ENCODE results near the gene ALDH16A1. TPM values are rescaled to one million over a fixed set of nuclear protein-coding genes. Genes with fewer than 3 reads are reported as not detected.

The ALDH16A1 gene
- 10 to 100 TPM; 36.6 to 37.5 TPM for total RNA-seq

GRCh38 chr19:49453013-49453756, at the start of gene ALDH16A1:
ALDH16A1 (plus strand) TSS chr19:49453225; CDS start chr19:49453332, 107 bp downstream.
- H3K36me3 Mint-ChIP-seq (ENCODE audit: low read depth) = peaks cover 39% of the 10 kb centered on the region
- no peaks in the 10 kb centered on the region for H3K9me3 Mint-ChIP-seq (ENCODE audit: insufficient read depth)
- DNase-seq (peak; percentile 99), ATAC-seq (peak; percentile 92)
- peaks cover 50% of the 10 kb centered on the region for H3K4me1 Mint-ChIP-seq (ENCODE audit: low read depth)
- H3K4me3 Mint-ChIP-seq = peak within 1 kb of the TSS; percentile 93
- peak within 1 kb of the TSS; percentile 100 for H3K27ac Mint-ChIP-seq
- ChIA-PET CTCF (interaction anchor here (0.6 to 8.6 kb wide), 8 partner anchors 9 to 460 kb away, joined by 3 to 114 read pairs (median 4); partner anchors contain the start of genes FLT3LG and RUVBL2), POLR2A (interaction anchor here (0.9 to 5.0 kb wide), 9 partner anchors 11 to 125 kb away, joined by 3 to 62 read pairs (median 5); partner anchors contain the start of genes FLT3LG and RPL13A)
- no peaks in the 10 kb centered on the region for H3K27me3 Mint-ChIP-seq (ENCODE audit: low read depth)

- Mint-ChIP-seq H3K36me3 (ENCODE audit: low read depth) (no peaks in the 10 kb centered on the region), H3K27me3 (ENCODE audit: low read depth) (peaks cover under 1% of the 10 kb centered on the region), H3K4me3 (no peak overlapping the region), H3K27ac (no peak overlapping the region), H3K4me1 (ENCODE audit: low read depth) (peaks cover 30% of the 10 kb centered on the region), H3K9me3 (ENCODE audit: insufficient read depth) (no peaks in the 10 kb centered on the region)
- DNase-seq (no peak), ATAC-seq (no peak)
- POLR2A ChIA-PET = no interaction called here
- CTCF ChIA-PET = interaction anchor here (1.0 to 2.2 kb wide), 3 partner anchors 12 to 67 kb away, joined by 3 to 10 read pairs (median 6); no protein-coding TSS in a partner anchor
Measured at GRCh38 chr19:49403404-49404187, 49.4 kb upstream of the ALDH16A1 start.

GRCh38 chr19:49407079-49407478, 45.9 kb upstream of the ALDH16A1 start:
- no peaks in the 10 kb centered on the region for H3K27me3 Mint-ChIP-seq (ENCODE audit: low read depth)
- CTCF ChIA-PET = interaction anchor here (1.2 to 8.6 kb wide), 3 partner anchors 14 to 18 kb away, joined by 4 to 52 read pairs (median 4); partner anchors contain the start of gene GFY
- H3K36me3 Mint-ChIP-seq (ENCODE audit: low read depth) = no peaks in the 10 kb centered on the region
- peaks cover 59% of the 10 kb centered on the region for H3K4me1 Mint-ChIP-seq (ENCODE audit: low read depth)
- ATAC-seq (no peak), DNase-seq (no peak)
- no peak overlapping the region for H3K27ac Mint-ChIP-seq
- H3K4me3 Mint-ChIP-seq = no peak overlapping the region
- POLR2A ChIA-PET = no interaction called here
- H3K9me3 Mint-ChIP-seq (ENCODE audit: insufficient read depth) = no peaks in the 10 kb centered on the region

- H3K4me3 Mint-ChIP-seq = no peak overlapping the region
- H3K27me3 Mint-ChIP-seq (ENCODE audit: low read depth) = peaks cover 3% of the 10 kb centered on the region
- no peak for DNase-seq
- POLR2A ChIA-PET = no interaction called here
- H3K36me3 Mint-ChIP-seq (ENCODE audit: low read depth) = no peaks in the 10 kb centered on the region
- peaks cover 63% of the 10 kb centered on the region for H3K4me1 Mint-ChIP-seq (ENCODE audit: low read depth)
- no peak for ATAC-seq
- H3K27ac Mint-ChIP-seq = peak overlapping the region; percentile 1
- CTCF ChIA-PET = interaction anchor here (8.6 kb wide), 1 partner anchor 16 kb away, joined by 52 read pairs; no protein-coding TSS in a partner anchor
- no peaks in the 10 kb centered on the region for H3K9me3 Mint-ChIP-seq (ENCODE audit: insufficient read depth)
Measured at GRCh38 chr19:49407482-49408015, 45.5 kb upstream of the ALDH16A1 start.

- Mint-ChIP-seq H3K4me3 (peak overlapping the region; percentile 30), H3K27ac (peak overlapping the region; percentile 84), H3K4me1 (ENCODE audit: low read depth) (peaks cover 58% of the 10 kb centered on the region), H3K27me3 (ENCODE audit: low read depth) (peaks cover 3% of the 10 kb centered on the region), H3K36me3 (ENCODE audit: low read depth) (no peaks in the 10 kb centered on the region), H3K9me3 (ENCODE audit: insufficient read depth) (no peaks in the 10 kb centered on the region)
- ChIA-PET CTCF (interaction anchor here (1.0 to 8.6 kb wide), 6 partner anchors 13 to 210 kb away, joined by 3 to 52 read pairs (median 5); partner anchors contain the start of gene GFY), POLR2A (interaction anchor here (0.6 to 1.4 kb wide), 7 partner anchors 15 to 1316 kb away, joined by 3 to 5 read pairs (median 3); partner anchors contain the start of gene ALDH16A1)
- ATAC-seq (no peak), DNase-seq (no peak)
Measured at GRCh38 chr19:49408816-49409440, 44.1 kb upstream of the ALDH16A1 start.

GRCh38 chr19:49409441-49410029, 43.5 kb upstream of the ALDH16A1 start:
- CTCF ChIA-PET = interaction anchor here (0.7 to 8.6 kb wide), 7 partner anchors 13 to 211 kb away, joined by 3 to 52 read pairs (median 4); partner anchors contain the start of gene GFY
- POLR2A ChIA-PET = interaction anchor here (0.6 to 1.4 kb wide), 8 partner anchors 12 to 1315 kb away, joined by 3 to 5 read pairs (median 3); partner anchors contain the start of gene ALDH16A1
- DNase-seq = peak; percentile 61

GRCh38 chr19:49411681-49412326, 41.2 kb upstream of the ALDH16A1 start:
- H3K27me3 Mint-ChIP-seq (ENCODE audit: low read depth) = peaks cover 6% of the 10 kb centered on the region
- CTCF ChIA-PET = interaction anchor here (0.7 to 8.6 kb wide), 7 partner anchors 11 to 656 kb away, joined by 3 to 52 read pairs (median 5); partner anchors contain the start of genes GFY and PTH2
- H3K4me1 Mint-ChIP-seq (ENCODE audit: low read depth) = peaks cover 54% of the 10 kb centered on the region
- peak overlapping the region; percentile 47 for H3K27ac Mint-ChIP-seq
- no peak overlapping the region for H3K4me3 Mint-ChIP-seq
- no peak for ATAC-seq
- no peak for DNase-seq
- no peaks in the 10 kb centered on the region for H3K9me3 Mint-ChIP-seq (ENCODE audit: insufficient read depth)
- H3K36me3 Mint-ChIP-seq (ENCODE audit: low read depth) = no peaks in the 10 kb centered on the region
- POLR2A ChIA-PET = no interaction called here

More at GRCh38 chr19:49409441-49410029, 43.5 kb upstream of the ALDH16A1 start:
- peak; percentile 74 for ATAC-seq
- Mint-ChIP-seq H3K4me1 (ENCODE audit: low read depth) (peaks cover 58% of the 10 kb centered on the region), H3K4me3 (peak overlapping the region; percentile 30), H3K36me3 (ENCODE audit: low read depth) (no peaks in the 10 kb centered on the region), H3K27me3 (ENCODE audit: low read depth) (peaks cover 3% of the 10 kb centered on the region), H3K9me3 (ENCODE audit: insufficient read depth) (no peaks in the 10 kb centered on the region), H3K27ac (peak overlapping the region; percentile 84)

- H3K27ac Mint-ChIP-seq = no peak overlapping the region
- ChIA-PET CTCF (interaction anchor here (1.1 to 8.6 kb wide), 2 partner anchors 9 to 22 kb away, joined by 3 to 52 read pairs; no protein-coding TSS in a partner anchor), POLR2A (no interaction called here)
Measured at GRCh38 chr19:49413348-49413747, 39.7 kb upstream of the ALDH16A1 start.

GRCh38 chr19:49414256-49414655, 38.8 kb upstream of the ALDH16A1 start:
- H3K27me3 Mint-ChIP-seq (ENCODE audit: low read depth) = peaks cover 24% of the 10 kb centered on the region
- H3K27ac Mint-ChIP-seq = no peak overlapping the region
- H3K4me3 Mint-ChIP-seq = no peak overlapping the region
- ChIA-PET CTCF (no interaction called here), POLR2A (no interaction called here)
- DNase-seq = no peak
- no peaks in the 10 kb centered on the region for H3K9me3 Mint-ChIP-seq (ENCODE audit: insufficient read depth)
- H3K4me1 Mint-ChIP-seq (ENCODE audit: low read depth) = peaks cover 31% of the 10 kb centered on the region
- no peaks in the 10 kb centered on the region for H3K36me3 Mint-ChIP-seq (ENCODE audit: low read depth)
- no peak for ATAC-seq

More at GRCh38 chr19:49413348-49413747, 39.7 kb upstream of the ALDH16A1 start:
- Mint-ChIP-seq H3K27me3 (ENCODE audit: low read depth) (peaks cover 16% of the 10 kb centered on the region), H3K4me3 (no peak overlapping the region), H3K4me1 (ENCODE audit: low read depth) (peaks cover 40% of the 10 kb centered on the region), H3K9me3 (ENCODE audit: insufficient read depth) (no peaks in the 10 kb centered on the region), H3K36me3 (ENCODE audit: low read depth) (no peaks in the 10 kb centered on the region)
- DNase-seq (no peak), ATAC-seq (no peak)

GRCh38 chr19:49415102-49415809, 37.8 kb upstream of the ALDH16A1 start:
- peaks cover 34% of the 10 kb centered on the region for H3K27me3 Mint-ChIP-seq (ENCODE audit: low read depth)
- DNase-seq (no peak), ATAC-seq (no peak)
- ChIA-PET POLR2A (no interaction called here), CTCF (no interaction called here)
- peaks cover 21% of the 10 kb centered on the region for H3K4me1 Mint-ChIP-seq (ENCODE audit: low read depth)
- H3K9me3 Mint-ChIP-seq (ENCODE audit: insufficient read depth) = no peaks in the 10 kb centered on the region
- H3K4me3 Mint-ChIP-seq = no peak overlapping the region
- no peaks in the 10 kb centered on the region for H3K36me3 Mint-ChIP-seq (ENCODE audit: low read depth)
- H3K27ac Mint-ChIP-seq = no peak overlapping the region

All from activated CD8-positive, alpha-beta T cell treated with anti-CD3 and anti-CD28 coated beads, Interleukin-2, amount 10 ng/mL, durations not matched to agents 7 days and 5 days (primary cell).